ENCODE measurements around the gene PCDHGA5.
"Not testable (repeated sequence)": the region's sequence is repeated elsewhere in the genome, so short reads cannot be mapped to it uniquely, and the experiment has no call there.

DNA sequence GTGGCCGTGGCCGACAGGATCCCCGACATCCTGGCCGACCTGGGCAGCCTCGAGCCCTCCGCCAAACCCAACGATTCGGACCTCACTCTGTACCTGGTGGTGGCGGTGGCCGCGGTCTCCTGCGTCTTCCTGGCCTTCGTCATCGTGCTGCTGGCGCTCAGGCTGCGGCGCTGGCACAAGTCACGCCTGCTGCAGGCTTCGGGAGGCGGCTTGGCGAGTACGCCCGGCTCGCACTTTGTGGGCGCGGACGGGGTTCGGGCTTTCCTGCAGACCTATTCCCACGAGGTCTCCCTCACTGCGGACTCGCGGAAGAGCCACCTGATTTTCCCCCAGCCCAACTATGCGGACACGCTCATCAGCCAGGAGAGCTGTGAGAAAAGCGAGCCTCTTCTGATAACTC lies 17.9 kb upstream of the PCDHGA5 start:
- TF ChIP-seq, protein P1, sequence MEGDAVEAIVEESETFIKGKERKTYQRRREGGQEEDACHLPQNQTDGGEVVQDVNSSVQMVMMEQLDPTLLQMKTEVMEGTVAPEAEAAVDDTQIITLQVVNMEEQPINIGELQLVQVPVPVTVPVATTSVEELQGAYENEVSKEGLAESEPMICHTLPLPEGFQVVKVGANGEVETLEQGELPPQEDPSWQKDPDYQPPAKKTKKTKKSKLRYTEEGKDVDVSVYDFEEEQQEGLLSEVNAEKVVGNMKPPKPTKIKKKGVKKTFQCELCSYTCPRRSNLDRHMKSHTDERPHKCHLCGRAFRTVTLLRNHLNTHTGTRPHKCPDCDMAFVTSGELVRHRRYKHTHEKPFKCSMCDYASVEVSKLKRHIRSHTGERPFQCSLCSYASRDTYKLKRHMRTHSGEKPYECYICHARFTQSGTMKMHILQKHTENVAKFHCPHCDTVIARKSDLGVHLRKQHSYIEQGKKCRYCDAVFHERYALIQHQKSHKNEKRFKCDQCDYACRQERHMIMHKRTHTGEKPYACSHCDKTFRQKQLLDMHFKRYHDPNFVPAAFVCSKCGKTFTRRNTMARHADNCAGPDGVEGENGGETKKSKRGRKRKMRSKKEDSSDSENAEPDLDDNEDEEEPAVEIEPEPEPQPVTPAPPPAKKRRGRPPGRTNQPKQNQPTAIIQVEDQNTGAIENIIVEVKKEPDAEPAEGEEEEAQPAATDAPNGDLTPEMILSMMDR (IDR thresholded peaks at IDR 0.05): not testable (repeated sequence)
- not testable (repeated sequence) for TF ChIP-seq ZFX (IDR thresholded peaks at IDR 0.05; ENCODE audit: borderline replicate concordance)

Data from 22Rv1 (cell line).